Natural killer cell (primary cell): ENCODE data around the gene MAFG. TPM values are rescaled to one million over a fixed set of nuclear protein-coding genes. Genes with fewer than 3 reads are reported as not detected.

ENCODE experiments used
- ATAC-seq, 3 donors: fragments of 150-1000 bp in 2 of 3; fragments of 200-7000 bp in 1 of 3; cut with Tn5 transposase; 1 replicate in 1 of 3; 2 replicates in 2 of 3; pipeline ENCODE4 v1.10.0; 2021; ENCODE audit warnings: mild to moderate bottlenecking in 2 of 3, moderate library complexity in 2 of 3
- DNase-seq, 2 donors: peaks; one replicate each; pipeline versions ENCODE4 v3.0.0 to v3.0.0-alpha.2; 2013 to 2021; ENCODE audit warnings: mixed read lengths in 1 of 2
- H3K27ac ChIP-seq: one replicate; pipeline ENCODE4 v1.5.1; 2013; ENCODE audit warnings: mild to moderate bottlenecking, low read length
- H3K27me3 ChIP-seq: one replicate; pipeline ENCODE4 v1.6.1; 2013; ENCODE audit warnings: low read length; ENCODE audit not compliant: control insufficient read depth, insufficient read depth
- H3K36me3 ChIP-seq: one replicate; pipeline ENCODE4 v1.6.1; 2013; ENCODE audit warnings: low read length; ENCODE audit not compliant: control insufficient read depth, insufficient read depth
- H3K4me1 ChIP-seq: one replicate; pipeline ENCODE4 v1.6.1; 2013; ENCODE audit warnings: low read length; ENCODE audit not compliant: control insufficient read depth, insufficient read depth
- H3K4me3 ChIP-seq: one replicate; pipeline ENCODE4 v1.5.1; 2013; ENCODE audit warnings: low read length
- H3K9me3 ChIP-seq: one replicate; pipeline ENCODE4 v1.6.1; 2013; ENCODE audit warnings: low read length; ENCODE audit not compliant: control insufficient read depth, insufficient read depth
- H3K27ac Mint-ChIP-seq, 2 donors: one replicate each; pipeline ENCODE4 v1.8.0; 2022; ENCODE audit warnings: mild to moderate bottlenecking in 2 of 2, mixed read lengths in 2 of 2, moderate library complexity in 1 of 2
- H3K27me3 Mint-ChIP-seq, 2 donors: one replicate each; pipeline ENCODE4 v1.8.0; 2022; ENCODE audit warnings: low read depth in 2 of 2, mixed read lengths in 2 of 2
- H3K36me3 Mint-ChIP-seq: one replicate; pipeline ENCODE4 v1.8.0; 2022; ENCODE audit warnings: mixed read lengths
- H3K4me1 Mint-ChIP-seq, 2 donors: one replicate each; pipeline ENCODE4 v1.8.0; 2022; ENCODE audit warnings: mixed read lengths in 2 of 2
- H3K4me3 Mint-ChIP-seq: one replicate; pipeline ENCODE4 v1.8.0; 2022; ENCODE audit warnings: mild to moderate bottlenecking, moderate library complexity, mixed read lengths
- H3K9me3 Mint-ChIP-seq, 2 donors: one replicate each; pipeline ENCODE4 v1.8.0; 2022; ENCODE audit warnings: mixed read lengths in 2 of 2
- WGBS: methylation state at CpG from one replicate; pipeline ENCODE4 v1.1.7; 2013; ENCODE audit warnings: missing lambda C conversion rate; ENCODE audit not compliant: insufficient coverage; 5-methylcytosine and 5-hydroxymethylcytosine counted together
- intact Hi-C: fragments of 100-400 bp; cut with micrococcal nuclease; formaldehyde crosslinking; loops from one replicate; pipeline ENCODE4 v1.14.2; 2022
- total RNA-seq, 4 donors: library from RNA; stranded (reverse); fragments of 120-200 nt in 1 of 4; gene quantifications; one replicate each; pipeline versions ENCODE4 v1.2.3 to v1.2.4, GENCODE V29; 2013 to 2022
- TF ChIP-seq, protein P1 (sequence below): fragments of 200-600 bp; IDR thresholded peaks from one replicate; pipeline ENCODE4 v1.8.0; 2022; ENCODE audit warnings: antibody characterized with exemption

MAFG gene
- total RNA-seq, 3 donors from 2014 or later (not counting 1 experiment from before 2014, with no cell fraction given): 11.9 to 14.6 (median 13.2) TPM

DNA sequence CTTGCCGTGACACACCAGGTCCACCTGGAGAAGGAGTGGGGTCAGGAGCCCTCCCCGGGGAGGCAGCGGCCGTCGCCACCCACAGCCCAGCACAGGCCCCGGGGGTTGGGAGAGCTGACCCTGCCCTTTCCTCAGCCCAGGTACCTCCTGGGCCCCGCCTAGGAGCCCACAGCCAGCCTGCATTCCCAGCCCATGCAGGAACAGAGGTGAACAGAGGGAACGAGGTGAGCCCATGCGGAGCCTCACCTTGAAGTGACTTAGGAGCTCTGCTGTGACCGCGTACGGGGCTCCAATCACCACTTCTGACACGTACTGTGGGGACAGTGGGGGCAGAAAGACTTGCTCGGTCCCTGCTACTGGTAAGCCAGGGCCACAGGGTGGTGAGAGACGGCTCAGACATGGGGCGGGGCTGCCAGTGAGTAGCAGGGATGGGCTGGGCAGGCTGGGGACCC lies 22.1 kb downstream of the MAFG start:
- intact Hi-C loops: no loop called here
- no peak overlapping the region for H3K27ac Mint-ChIP-seq
- no peak for DNase-seq
- H3K9me3 Mint-ChIP-seq: no peaks in the 10 kb centered on the region
- peaks cover 0 to 7% of the 10 kb centered on the region in 2 donors for H3K4me1 Mint-ChIP-seq
- Histone ChIP-seq H3K27me3 (peaks cover 8% of the 10 kb centered on the region), H3K4me3 (no peak overlapping the region), H3K4me1 (peaks cover 14% of the 10 kb centered on the region), H3K27ac (no peak overlapping the region), H3K36me3 (peaks cover 22% of the 10 kb centered on the region), H3K9me3 (no peaks in the 10 kb centered on the region)
- H3K27me3 Mint-ChIP-seq: peaks cover 7 to 8% of the 10 kb centered on the region in 2 donors
- 95% methylated on average over 16 of the region's 16 CpGs for WGBS
- TF ChIP-seq, protein P1, sequence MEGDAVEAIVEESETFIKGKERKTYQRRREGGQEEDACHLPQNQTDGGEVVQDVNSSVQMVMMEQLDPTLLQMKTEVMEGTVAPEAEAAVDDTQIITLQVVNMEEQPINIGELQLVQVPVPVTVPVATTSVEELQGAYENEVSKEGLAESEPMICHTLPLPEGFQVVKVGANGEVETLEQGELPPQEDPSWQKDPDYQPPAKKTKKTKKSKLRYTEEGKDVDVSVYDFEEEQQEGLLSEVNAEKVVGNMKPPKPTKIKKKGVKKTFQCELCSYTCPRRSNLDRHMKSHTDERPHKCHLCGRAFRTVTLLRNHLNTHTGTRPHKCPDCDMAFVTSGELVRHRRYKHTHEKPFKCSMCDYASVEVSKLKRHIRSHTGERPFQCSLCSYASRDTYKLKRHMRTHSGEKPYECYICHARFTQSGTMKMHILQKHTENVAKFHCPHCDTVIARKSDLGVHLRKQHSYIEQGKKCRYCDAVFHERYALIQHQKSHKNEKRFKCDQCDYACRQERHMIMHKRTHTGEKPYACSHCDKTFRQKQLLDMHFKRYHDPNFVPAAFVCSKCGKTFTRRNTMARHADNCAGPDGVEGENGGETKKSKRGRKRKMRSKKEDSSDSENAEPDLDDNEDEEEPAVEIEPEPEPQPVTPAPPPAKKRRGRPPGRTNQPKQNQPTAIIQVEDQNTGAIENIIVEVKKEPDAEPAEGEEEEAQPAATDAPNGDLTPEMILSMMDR: no peak
- no peaks in the 10 kb centered on the region for H3K36me3 Mint-ChIP-seq
- H3K4me3 Mint-ChIP-seq: no peak overlapping the region
- no peak for ATAC-seq

DNA sequence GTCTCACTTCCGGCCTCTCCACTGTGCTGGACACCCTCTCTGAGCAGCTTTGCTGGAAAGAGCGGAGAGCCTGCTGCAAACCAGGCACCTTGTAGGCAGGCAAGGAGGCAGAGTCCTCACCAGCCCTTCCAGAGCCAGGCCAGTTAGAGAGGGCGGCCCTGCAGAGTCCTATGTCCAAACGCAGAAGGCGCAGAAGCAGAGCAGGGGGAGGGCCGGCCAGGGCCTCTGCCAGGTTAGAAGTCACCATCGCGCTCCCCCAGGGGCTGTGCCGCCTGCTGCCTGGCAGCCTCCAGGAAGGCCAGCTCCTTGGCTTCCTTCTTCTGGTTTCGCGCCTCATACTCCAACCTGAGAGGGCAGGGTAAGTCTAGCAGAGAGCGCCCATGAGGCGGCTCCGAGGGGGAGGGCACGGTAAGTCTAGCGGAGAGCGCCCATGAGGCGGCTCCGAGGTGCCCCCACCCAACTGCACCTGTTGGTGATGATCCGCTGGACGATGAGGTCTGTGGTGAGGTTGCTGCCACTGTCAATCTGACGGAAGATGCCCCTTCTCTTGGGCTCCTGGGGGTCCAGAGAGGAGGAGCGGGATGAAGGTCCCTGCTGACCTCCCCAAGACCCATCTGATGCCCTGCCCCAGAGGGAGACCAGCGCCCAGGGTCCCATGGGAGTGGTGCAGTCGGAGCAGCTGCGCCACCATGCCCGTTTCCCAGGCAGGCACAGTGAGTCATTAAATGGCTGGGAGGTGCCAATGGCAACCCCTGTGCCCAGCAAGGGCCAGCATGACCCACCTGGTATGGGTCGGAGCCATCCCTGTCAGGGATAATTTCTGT lies 22.7 kb downstream of the MAFG start:
- H3K36me3 Mint-ChIP-seq: no peaks in the 10 kb centered on the region
- DNase-seq: no peak
- ATAC-seq: no peak
- peaks cover 23% of the 10 kb centered on the region for H3K36me3 ChIP-seq
- peaks cover 8% of the 10 kb centered on the region for H3K4me1 ChIP-seq
- H3K4me3 Mint-ChIP-seq: no peak overlapping the region
- H3K27me3 Mint-ChIP-seq: peaks cover 7 to 8% of the 10 kb centered on the region in 2 donors
- 96% methylated on average over 27 of the region's 28 CpGs for WGBS
- no peaks in the 10 kb centered on the region for H3K9me3 Mint-ChIP-seq
- peaks cover 8% of the 10 kb centered on the region for H3K27me3 ChIP-seq
- TF ChIP-seq, protein P1: no peak
- no peak overlapping the region for H3K27ac ChIP-seq
- intact Hi-C loops: no loop called here
- H3K4me3 ChIP-seq: no peak overlapping the region
- H3K9me3 ChIP-seq: no peaks in the 10 kb centered on the region
- H3K4me1 Mint-ChIP-seq: peaks cover 0 to under 1% of the 10 kb centered on the region in 2 donors
- H3K27ac Mint-ChIP-seq: no peak overlapping the region

DNA sequence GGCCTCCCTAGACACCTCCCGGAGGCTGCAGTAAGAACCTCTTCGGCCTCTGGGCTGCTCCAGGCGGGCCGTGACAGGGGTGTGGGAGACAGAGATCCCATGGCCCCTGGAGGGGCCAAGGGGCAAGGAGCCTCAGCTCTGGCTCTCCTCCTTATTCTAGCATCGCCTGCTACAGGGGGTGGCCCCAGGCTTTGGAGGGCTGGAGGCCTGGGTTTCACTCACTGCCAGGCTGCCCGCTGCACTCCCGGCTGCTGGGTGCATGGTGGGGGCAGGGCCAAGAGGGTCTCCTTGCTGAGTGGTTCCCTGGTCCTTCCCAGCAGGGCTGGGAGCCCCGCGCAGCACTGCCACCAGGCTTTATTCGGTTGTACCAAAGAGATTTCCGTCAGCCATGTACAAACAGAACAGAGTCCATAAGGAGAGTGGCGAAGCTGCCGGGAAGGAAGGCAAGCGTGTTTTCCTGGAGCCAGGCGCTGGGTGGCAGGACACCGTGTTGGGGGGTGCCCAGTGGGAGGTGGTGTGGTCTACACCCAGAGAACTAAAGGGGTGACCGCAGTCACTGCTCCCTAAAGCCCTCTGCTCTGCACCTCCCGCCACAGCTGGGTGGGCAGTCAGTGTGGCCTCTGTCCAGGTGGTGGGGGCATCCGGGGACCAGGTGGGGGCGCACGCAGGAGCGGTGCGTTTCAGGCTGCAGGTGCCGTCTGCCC lies 23.5 kb downstream of the MAFG start:
- no peak overlapping the region for H3K27ac ChIP-seq
- H3K27me3 ChIP-seq: peaks cover 8% of the 10 kb centered on the region
- Mint-ChIP-seq H3K9me3 (no peaks in the 10 kb centered on the region), H3K4me1 (no peaks in the 10 kb centered on the region), H3K36me3 (no peaks in the 10 kb centered on the region), H3K27ac (no peak overlapping the region), H3K4me3 (no peak overlapping the region), H3K27me3 (peaks cover 7 to 8% of the 10 kb centered on the region in 2 donors)
- H3K4me3 ChIP-seq: no peak overlapping the region
- peaks cover 30% of the 10 kb centered on the region for H3K36me3 ChIP-seq
- no peaks in the 10 kb centered on the region for H3K9me3 ChIP-seq
- peaks cover 5% of the 10 kb centered on the region for H3K4me1 ChIP-seq
- TF ChIP-seq, protein P1: no peak
- DNase-seq (no peak), ATAC-seq (no peak)
- intact Hi-C loops: no loop called here
- 97% methylated on average over 24 of the region's 24 CpGs for WGBS
